ENCODE results near the gene MYO3B. TPM values are rescaled to one million over a fixed set of nuclear protein-coding genes. Genes with fewer than 3 reads are reported as not detected.

MYO3B gene
- polyA plus RNA-seq, 2 of the 4 experiments (the other 2 are of a cell fraction), result 0.01 TPM; not detected in 1

GRCh38 chr2:170391018-170391417 lies 213.1 kb downstream of the MYO3B start:
- H3K4me1 ChIP-seq, result no peaks in the 10 kb centered on the region
- no peak for ATAC-seq
- CTCF ChIA-PET, result interaction anchor here (0.9 to 10.6 kb wide), 5 partner anchors 13 to 423 kb away, joined by 3 to 91 read pairs (median 4); partner anchors contain the start of gene GAD1
- POLR2A ChIA-PET, result no interaction called here
- no peak for TF ChIP-seq POLR2A (IDR thresholded peaks at IDR 0.05; ENCODE audit: low read length)
- TF ChIP-seq CHD4 (IDR thresholded peaks at IDR 0.05; ENCODE audit: borderline replicate concordance), result no peak
- no peak for TF ChIP-seq EP300 (IDR thresholded peaks at IDR 0.05)
- TF ChIP-seq FOSB (CRISPR knock-in tag; IDR thresholded peaks at IDR 0.05), result no peak
- TF ChIP-seq RARB (CRISPR knock-in tag; IDR thresholded peaks at IDR 0.05), result no peak
- TF ChIP-seq HOXB5 (CRISPR knock-in tag; IDR thresholded peaks at IDR 0.05), result no peak
- H3K27ac ChIP-seq, result no peak overlapping the region
- no peak overlapping the region for H3K4me2 ChIP-seq
- DNase-seq (ENCODE audit: low read depth in 1 of 2, low spot score in 1 of 2), result no peak
- no peak for FAIRE-seq
- 18% methylated on average over 2 of the region's 2 CpGs for WGBS (ENCODE audit: missing lambda C conversion rate)
- H3K4me3 ChIP-seq, result no peak overlapping the region
- no peaks in the 10 kb centered on the region for H3K9me3 ChIP-seq

- ATAC-seq, result no peak
- ChIA-PET POLR2A (no interaction called here), CTCF (interaction anchor here (1.0 to 10.6 kb wide), 5 partner anchors 14 to 431 kb away, joined by 3 to 91 read pairs (median 4); partner anchors contain the start of gene GAD1)
- DNase-seq (ENCODE audit: low read depth in 1 of 2, low spot score in 1 of 2), result no peak
- no peak for FAIRE-seq
- TF ChIP-seq RAD21 (conservative IDR thresholded peaks at IDR 0.05 in 1 of 2, IDR thresholded peaks at IDR 0.05 in 1 of 2) (no peak), ESRRA (IDR thresholded peaks at IDR 0.05; ENCODE audit: borderline replicate concordance, low read length) (no peak), HMGXB4 (CRISPR knock-in tag; IDR thresholded peaks at IDR 0.05; ENCODE audit: borderline replicate concordance) (no peak), CHD2 (IDR thresholded peaks at IDR 0.05; ENCODE audit: low read length, partially characterized antibody) (no peak), RARB (CRISPR knock-in tag; IDR thresholded peaks at IDR 0.05) (no peak), RNF2 (IDR thresholded peaks at IDR 0.05; ENCODE audit: borderline replicate concordance, low read depth) (no peak), ZC3H11A (IDR thresholded peaks at IDR 0.05) (no peak), E2F6 (IDR thresholded peaks at IDR 0.05; ENCODE audit: borderline replicate concordance, low read depth) (no peak), POLR2AphosphoS2 (conservative IDR thresholded peaks at IDR 0.05; ENCODE audit: low read length) (no peak), CHD4 (IDR thresholded peaks at IDR 0.05; ENCODE audit: borderline replicate concordance) (no peak), ZNF302 (CRISPR knock-in tag; IDR thresholded peaks at IDR 0.05) (no peak)
- Histone ChIP-seq H3K4me2 (no peak overlapping the region), H3K27ac (no peak overlapping the region), H3K4me1 (no peaks in the 10 kb centered on the region), H3K4me3 (no peak overlapping the region), H3K9me3 (no peaks in the 10 kb centered on the region)
- 12% methylated on average over 5 of the region's 5 CpGs for WGBS (ENCODE audit: missing lambda C conversion rate)
These were observed 213.8 kb downstream of the MYO3B start for GRCh38 chr2:170391697-170392096.

GRCh38 chr2:170393861-170394498 lies 216.0 kb downstream of the MYO3B start:
- FAIRE-seq, result no peak
- no peaks in the 10 kb centered on the region for H3K9me3 ChIP-seq
- no peak overlapping the region for H3K4me3 ChIP-seq
- no peak for DNase-seq (ENCODE audit: low read depth in 1 of 2, low spot score in 1 of 2)
- TF ChIP-seq EHF (CRISPR knock-in tag; IDR thresholded peaks at IDR 0.05) (no peak), BHLHE40 (IDR thresholded peaks at IDR 0.05; ENCODE audit: low read depth, low read length) (no peak), PBX3 (IDR thresholded peaks at IDR 0.05) (no peak), NFE2L2 (conservative IDR thresholded peaks at IDR 0.05; ENCODE audit: low read length) (no peak), ZNF302 (CRISPR knock-in tag; IDR thresholded peaks at IDR 0.05) (no peak), FOSL2 (IDR thresholded peaks at IDR 0.05) (no peak), FOSL2 (CRISPR knock-in tag; IDR thresholded peaks at IDR 0.05) (no peak)
- 13% methylated on average over 2 of the region's 2 CpGs for WGBS (ENCODE audit: missing lambda C conversion rate)
- ChIA-PET CTCF (interaction anchor here (1.1 to 10.6 kb wide), 3 partner anchors 69 to 420 kb away, joined by 3 to 91 read pairs (median 4); partner anchors contain the start of gene GAD1), POLR2A (no interaction called here)
- no peaks in the 10 kb centered on the region for H3K4me1 ChIP-seq
- no peak overlapping the region for H3K4me2 ChIP-seq
- H3K27ac ChIP-seq, result no peak overlapping the region
- ATAC-seq, result no peak
